HG03175 (cell line): ENCODE data around the gene RNFT2.

Experiments
- ATAC-seq: cut with Tn5 transposase; IDR thresholded peaks from one replicate; pipeline ENCODE4 v1.9.1; 2021; ENCODE audit warnings: mild to moderate bottlenecking, moderate library complexity; ENCODE audit not compliant: unreplicated experiment

The RNFT2 gene

GRCh38 chr12:116896411-116896924 is 158.4 kb downstream of the RNFT2 start:
- no peak for ATAC-seq

- no peak for ATAC-seq
Measured at GRCh38 chr12:116897476-116897875, 159.4 kb downstream of the RNFT2 start.

- ATAC-seq = no peak
Measured at GRCh38 chr12:116898669-116899068, 160.6 kb downstream of the RNFT2 start.

GRCh38 chr12:116901612-116902011 is 163.5 kb downstream of the RNFT2 start:
- no peak for ATAC-seq
